OCI-LY1 (cell line): ENCODE measurements around the gene PTGES2.

Experiments
- H2AFZ ChIP-seq: fragments of 200-600 bp; sonication (generic), shearing (Covaris generic); 2 replicates; pipeline ENCODE4 v1.6.0; 2014; ENCODE audit warnings: antibody characterized with exemption, mild to moderate bottlenecking, low read length
- H3F3A ChIP-seq: fragments of 200-600 bp; sonication (generic), shearing (Covaris generic); 2 replicates; pipeline ENCODE4 v1.6.0; 2014; ENCODE audit warnings: mild to moderate bottlenecking, antibody characterized with exemption, low read length, moderate library complexity; ENCODE audit not compliant: insufficient read depth
- H3K27ac ChIP-seq: fragments of 200-600 bp; sonication (generic); 2 replicates; pipeline ENCODE4 v1.5.1; 2014; ENCODE audit warnings: low read length, mixed run types, mild to moderate bottlenecking, low read depth; ENCODE audit not compliant: poor library complexity, severe bottlenecking
- H3K27me3 ChIP-seq: fragments of 200-600 bp; sonication (generic); 2 replicates; pipeline ENCODE4 v1.6.0; 2014; ENCODE audit warnings: antibody characterized with exemption, mild to moderate bottlenecking, low read length, moderate library complexity; ENCODE audit not compliant: insufficient read depth
- H3K36me3 ChIP-seq: fragments of 200-600 bp; sonication (generic); 2 replicates; pipeline ENCODE4 v1.6.1; 2014; ENCODE audit warnings: mild to moderate bottlenecking, antibody characterized with exemption, low read length, moderate library complexity, mixed read lengths; ENCODE audit not compliant: insufficient read depth
- H3K4me1 ChIP-seq: fragments of 200-600 bp; sonication (generic); 2 replicates; pipeline ENCODE4 v1.5.1; 2014; ENCODE audit warnings: mild to moderate bottlenecking, low read length, moderate library complexity; ENCODE audit not compliant: insufficient read depth, severe bottlenecking
- H3K4me2 ChIP-seq: fragments of 200-600 bp; sonication (generic), shearing (Covaris generic); 2 replicates; pipeline ENCODE4 v1.6.1; 2014; ENCODE audit warnings: low read length
- H3K4me3 ChIP-seq: fragments of 200-600 bp; sonication (generic); 2 replicates; pipeline ENCODE4 v1.5.1; 2014; ENCODE audit warnings: low read length, low read depth, mild to moderate bottlenecking, mixed read lengths; ENCODE audit not compliant: poor library complexity, severe bottlenecking
- H3K79me2 ChIP-seq: fragments of 200-600 bp; shearing (Covaris generic); 2 replicates; pipeline ENCODE4 v1.6.1; 2016; ENCODE audit warnings: mixed run types, low read length, mixed read lengths; ENCODE audit not compliant: insufficient read depth
- H3K9ac ChIP-seq: fragments of 200-600 bp; sonication (generic), shearing (Covaris generic); 2 replicates; pipeline ENCODE4 v1.6.1; 2014; ENCODE audit warnings: mild to moderate bottlenecking, low read length, mixed read lengths
- H3K9me2 ChIP-seq: fragments of 200-600 bp; sonication (generic), shearing (Covaris generic); 2 replicates; pipeline ENCODE4 v1.6.1; 2014; ENCODE audit warnings: low read depth, mild to moderate bottlenecking, low read length, mixed read lengths
- H3K9me3 ChIP-seq: fragments of 200-600 bp; shearing (Covaris generic); 2 replicates; pipeline ENCODE4 v1.6.1; 2014; ENCODE audit warnings: low read length, mixed read lengths
- H4K20me1 ChIP-seq: fragments of 200-600 bp; sonication (generic), shearing (Covaris generic); 2 replicates; pipeline ENCODE4 v1.6.0; 2016; ENCODE audit warnings: mild to moderate bottlenecking, low read length; ENCODE audit not compliant: insufficient read depth
- EZH2 ChIP-seq: fragments of 200-600 bp; sonication (generic), shearing (Covaris generic); IDR thresholded peaks from 2 replicates; pipeline ENCODE4 v1.8.0; 2017; ENCODE audit warnings: borderline replicate concordance, mixed run types, mild to moderate bottlenecking, antibody characterized with exemption, low read length, moderate library complexity, mixed read lengths
- TF ChIP-seq, protein P1 (sequence below): fragments of 200-600 bp; sonication (generic), shearing (Covaris generic); IDR thresholded peaks from 2 replicates; pipeline ENCODE4 v1.5.1; 2017; ENCODE audit warnings: mild to moderate bottlenecking, antibody characterized with exemption, low read length, moderate library complexity, mixed read lengths

The PTGES2 gene

DNA sequence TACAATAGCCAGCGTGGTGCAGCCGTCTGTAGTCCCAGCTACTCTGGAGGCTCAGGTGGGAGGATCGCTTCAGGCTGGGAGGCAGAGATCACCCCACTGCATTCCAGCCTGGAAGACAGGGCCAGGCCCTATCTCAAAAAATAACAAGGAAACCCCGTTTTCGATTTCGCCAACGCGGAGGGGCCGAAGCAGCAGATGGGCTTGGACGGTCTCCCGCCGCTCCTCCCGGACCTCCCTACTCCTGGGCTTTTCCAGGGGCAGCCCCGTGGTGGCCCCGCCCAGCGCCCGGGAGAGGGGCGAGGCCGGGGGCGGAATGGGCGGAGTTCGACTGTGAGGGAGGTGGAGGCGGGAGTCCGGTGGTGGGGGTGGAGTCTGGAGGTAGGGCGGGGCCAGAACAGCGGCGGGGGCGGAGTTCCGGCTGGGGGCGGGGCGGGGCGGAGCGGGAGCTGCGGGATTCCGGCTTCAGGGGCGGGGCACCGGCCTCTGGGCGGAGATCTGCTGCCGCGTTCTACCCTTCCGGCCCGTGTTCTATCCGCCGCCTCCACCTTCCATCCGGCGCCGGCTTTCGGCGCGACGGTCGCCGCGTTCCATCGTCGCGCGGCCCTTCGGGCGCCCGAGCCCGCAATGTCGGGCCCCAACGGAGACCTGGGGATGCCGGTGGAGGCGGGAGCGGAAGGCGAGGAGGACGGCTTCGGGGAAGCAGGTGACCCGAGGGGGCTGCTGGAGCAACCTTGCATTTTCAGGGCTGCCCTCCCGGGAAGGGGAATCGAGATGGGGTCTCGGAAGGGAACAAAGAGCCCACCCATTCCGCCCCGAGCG, 32.5 kb upstream of the PTGES2 start, which contains the start of gene BBLN:
Gene BBLN (plus strand): TSS at position 482 of the 819 bp plus-strand sequence. CDS start 143 bp downstream, at position 625.
- peak within 1 kb of the TSS; percentile 2 for H3K27ac ChIP-seq
- H3K9me2 ChIP-seq: no peaks in the 10 kb centered on the region
- no peaks in the 10 kb centered on the region for H3F3A ChIP-seq
- H3K36me3 ChIP-seq: peaks cover 25% of the 10 kb centered on the region
- peak within 1 kb of the TSS; percentile 89 for H3K4me3 ChIP-seq
- peak within 1 kb of the TSS; percentile 90 for H2AFZ ChIP-seq
- peaks cover 8% of the 10 kb centered on the region; the same call in 1 of the 2 replicates for H3K27me3 ChIP-seq
- TF ChIP-seq EZH2: no peak
- TF ChIP-seq, protein P1, sequence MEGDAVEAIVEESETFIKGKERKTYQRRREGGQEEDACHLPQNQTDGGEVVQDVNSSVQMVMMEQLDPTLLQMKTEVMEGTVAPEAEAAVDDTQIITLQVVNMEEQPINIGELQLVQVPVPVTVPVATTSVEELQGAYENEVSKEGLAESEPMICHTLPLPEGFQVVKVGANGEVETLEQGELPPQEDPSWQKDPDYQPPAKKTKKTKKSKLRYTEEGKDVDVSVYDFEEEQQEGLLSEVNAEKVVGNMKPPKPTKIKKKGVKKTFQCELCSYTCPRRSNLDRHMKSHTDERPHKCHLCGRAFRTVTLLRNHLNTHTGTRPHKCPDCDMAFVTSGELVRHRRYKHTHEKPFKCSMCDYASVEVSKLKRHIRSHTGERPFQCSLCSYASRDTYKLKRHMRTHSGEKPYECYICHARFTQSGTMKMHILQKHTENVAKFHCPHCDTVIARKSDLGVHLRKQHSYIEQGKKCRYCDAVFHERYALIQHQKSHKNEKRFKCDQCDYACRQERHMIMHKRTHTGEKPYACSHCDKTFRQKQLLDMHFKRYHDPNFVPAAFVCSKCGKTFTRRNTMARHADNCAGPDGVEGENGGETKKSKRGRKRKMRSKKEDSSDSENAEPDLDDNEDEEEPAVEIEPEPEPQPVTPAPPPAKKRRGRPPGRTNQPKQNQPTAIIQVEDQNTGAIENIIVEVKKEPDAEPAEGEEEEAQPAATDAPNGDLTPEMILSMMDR: no peak
- H3K4me1 ChIP-seq: peaks cover 15% of the 10 kb centered on the region
- H3K9me3 ChIP-seq: no peaks in the 10 kb centered on the region
- H3K79me2 ChIP-seq: no peaks in the 10 kb centered on the region
- peak within 1 kb of the TSS; percentile 85 for H3K9ac ChIP-seq
- no peaks in the 10 kb centered on the region for H4K20me1 ChIP-seq
- peak within 1 kb of the TSS; percentile 80 for H3K4me2 ChIP-seq

DNA sequence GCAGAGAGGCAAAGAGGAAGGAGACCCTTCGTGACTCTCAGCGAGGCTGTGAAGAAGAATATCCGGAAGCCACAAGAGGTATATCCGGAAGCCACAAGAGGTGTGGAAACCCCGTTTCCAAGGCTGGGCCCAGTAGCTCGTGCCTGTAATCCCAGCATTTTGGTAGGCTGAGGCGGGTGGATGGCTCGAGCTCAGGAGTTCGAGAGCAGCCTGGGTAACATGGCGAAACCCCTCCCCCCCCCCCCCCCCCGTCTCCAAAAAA, 31.9 kb upstream of the PTGES2 start:
- Histone ChIP-seq H3K4me2 (peak overlapping the region; percentile 80), H3K9me3 (no peaks in the 10 kb centered on the region), H3K27ac (peak overlapping the region; percentile 2), H3K27me3 (peaks cover 8% of the 10 kb centered on the region; the same call in 1 of the 2 replicates), H3F3A (no peaks in the 10 kb centered on the region), H2AFZ (peak overlapping the region; percentile 90), H4K20me1 (no peaks in the 10 kb centered on the region), H3K9ac (peak overlapping the region; percentile 66), H3K4me3 (peak overlapping the region; percentile 89), H3K4me1 (peaks cover 15% of the 10 kb centered on the region), H3K36me3 (peaks cover 22% of the 10 kb centered on the region), H3K79me2 (no peaks in the 10 kb centered on the region), H3K9me2 (no peaks in the 10 kb centered on the region)
- no peak for TF ChIP-seq EZH2
- TF ChIP-seq, protein P1: no peak

DNA sequence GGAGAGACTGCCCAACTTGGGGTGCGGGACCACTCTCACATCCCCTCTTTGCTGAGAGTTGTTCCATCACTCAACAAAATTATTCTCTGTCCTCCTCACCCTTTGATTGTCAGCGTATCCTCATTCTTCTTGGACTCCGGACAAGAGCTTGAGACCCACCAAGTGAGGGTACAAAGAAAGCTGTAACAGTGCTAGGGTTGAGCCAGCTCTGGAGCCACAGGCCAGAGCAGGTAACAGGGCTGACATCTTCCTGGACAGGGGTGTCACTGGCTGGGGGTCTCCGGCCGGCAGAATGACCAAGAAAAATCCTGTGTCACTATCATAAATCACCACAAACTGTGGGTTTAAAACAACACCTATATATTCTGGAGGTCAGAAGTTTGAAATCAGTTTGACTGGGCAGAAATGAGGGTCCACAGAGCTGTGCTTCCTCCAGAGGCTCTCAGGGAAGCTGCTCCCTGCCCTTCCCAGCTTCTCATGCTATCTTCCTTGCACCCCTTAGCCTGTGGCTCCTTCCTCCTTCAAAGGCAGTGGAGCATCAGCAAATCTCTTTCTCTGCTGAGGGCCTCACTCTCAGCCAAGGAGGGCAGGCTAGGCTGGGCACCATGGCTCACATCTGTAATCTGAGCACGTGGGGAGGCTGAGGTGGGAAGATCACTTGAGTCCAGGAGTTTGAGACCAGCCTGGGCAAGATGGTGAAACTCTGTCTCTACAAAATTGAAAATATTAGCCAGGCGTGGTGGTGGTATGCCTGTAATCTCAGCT, 28.4 kb upstream of the PTGES2 start:
- no peaks in the 10 kb centered on the region for H3K79me2 ChIP-seq
- H3K4me2 ChIP-seq: no peak overlapping the region
- H3K27ac ChIP-seq: no peak overlapping the region
- H3K36me3 ChIP-seq: no peaks in the 10 kb centered on the region; the same call in 1 of the 2 replicates
- H3K27me3 ChIP-seq: peaks cover 8% of the 10 kb centered on the region; the same call in 1 of the 2 replicates
- no peak overlapping the region for H2AFZ ChIP-seq
- no peaks in the 10 kb centered on the region for H3F3A ChIP-seq
- H3K4me3 ChIP-seq: no peak overlapping the region
- no peak overlapping the region for H3K9ac ChIP-seq
- no peaks in the 10 kb centered on the region for H3K9me3 ChIP-seq
- H3K9me2 ChIP-seq: no peaks in the 10 kb centered on the region
- peaks cover 9% of the 10 kb centered on the region for H3K4me1 ChIP-seq
- H4K20me1 ChIP-seq: no peaks in the 10 kb centered on the region
- TF ChIP-seq, protein P1: no peak
- TF ChIP-seq EZH2: no peak
